Mesodermal cell (in vitro differentiated cells): ENCODE results near the gene CACNA2D2.

Source experiments
- H3K27ac ChIP-seq: 2 replicates; pipeline ENCODE4 v1.7.0; 2013; ENCODE audit warnings: mild to moderate bottlenecking, low read depth, low read length, moderate library complexity; ENCODE audit not compliant: severe bottlenecking
- H3K36me3 ChIP-seq: 2 replicates; pipeline ENCODE4 v1.7.1; 2013; ENCODE audit warnings: mild to moderate bottlenecking, low read length, moderate library complexity; ENCODE audit not compliant: control insufficient read depth, insufficient read depth
- H3K4me1 ChIP-seq: one replicate; pipeline ENCODE4 v1.7.1; 2013; ENCODE audit warnings: mild to moderate bottlenecking, low read length; ENCODE audit not compliant: insufficient read depth, control insufficient read depth, poor library complexity, severe bottlenecking
- H3K4me3 ChIP-seq: 2 replicates; pipeline ENCODE4 v1.7.0; 2013; ENCODE audit warnings: low read length, control low read depth, mild to moderate bottlenecking; ENCODE audit not compliant: insufficient read depth, poor library complexity, severe bottlenecking; ENCODE audit errors: extremely low read depth
- H3K9me3 ChIP-seq: 2 replicates; pipeline ENCODE4 v1.7.1; 2013; ENCODE audit warnings: mild to moderate bottlenecking, low read length, moderate library complexity; ENCODE audit not compliant: control insufficient read depth
- WGBS, 2 experiments: methylation state at CpG; one replicate each; pipeline ENCODE4 v1.1.5; 2013; ENCODE audit warnings: missing lambda C conversion rate in 2 of 2; ENCODE audit not compliant: insufficient coverage in 2 of 2; 5-methylcytosine and 5-hydroxymethylcytosine counted together

The CACNA2D2 gene

GRCh38 chr3:50353245-50354004 is 150.0 kb downstream of the CACNA2D2 start:
- Histone ChIP-seq H3K36me3 (peaks cover 57% of the 10 kb centered on the region), H3K4me3 (no peak overlapping the region), H3K4me1 (peaks cover 21% of the 10 kb centered on the region), H3K27ac (no peak overlapping the region), H3K9me3 (no peaks in the 10 kb centered on the region)
- 90 to 92% methylated on average over 11 to 12 of the region's 12 CpGs for WGBS, 2 experiments

DNA sequence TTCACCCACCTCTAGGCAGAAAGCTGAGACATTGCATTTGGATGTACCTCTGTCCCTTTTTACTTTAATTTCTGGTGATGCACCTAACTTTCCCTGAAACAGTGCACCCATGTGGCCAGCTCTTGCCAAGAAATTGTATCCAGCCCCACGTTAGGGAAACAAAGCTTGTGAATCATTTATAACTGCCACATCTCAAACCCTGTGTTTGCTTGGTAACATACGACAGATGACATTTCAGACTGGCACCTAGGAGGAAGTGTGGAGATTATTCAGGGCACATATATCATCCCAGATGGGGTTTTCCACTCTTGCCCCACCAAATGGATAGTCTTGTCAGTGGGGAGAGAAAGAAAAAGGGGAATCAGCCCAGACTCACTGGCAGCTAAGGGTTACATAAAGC is 150.7 kb downstream of the CACNA2D2 start:
- H3K36me3 ChIP-seq: peaks cover 58% of the 10 kb centered on the region
- no peaks in the 10 kb centered on the region for H3K9me3 ChIP-seq
- H3K4me3 ChIP-seq: no peak overlapping the region
- H3K27ac ChIP-seq: no peak overlapping the region
- peaks cover 14% of the 10 kb centered on the region for H3K4me1 ChIP-seq
- 43 to 88% methylated on average over 1 of the region's 2 CpGs for WGBS, 2 experiments

DNA sequence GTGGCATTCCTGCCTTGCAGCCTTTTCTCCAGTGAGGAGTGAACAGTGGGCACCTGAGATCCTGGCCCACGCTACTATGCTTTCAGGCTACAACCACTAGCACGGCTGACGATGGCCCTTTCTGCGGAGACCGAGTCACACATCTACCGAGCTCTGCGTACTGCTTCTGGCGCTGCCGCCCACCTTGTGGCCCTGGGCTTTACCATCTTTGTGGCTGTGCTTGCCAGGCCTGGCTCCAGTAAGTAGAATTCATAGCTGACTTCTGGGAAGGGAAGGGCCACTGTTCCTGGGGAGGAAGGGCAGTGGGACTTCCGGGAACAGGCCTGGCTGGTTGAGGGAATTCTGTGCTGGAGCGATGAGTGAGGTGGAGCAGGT is 152.1 kb downstream of the CACNA2D2 start:
- WGBS, 2 experiments: 78 to 83% methylated on average over 9 to 11 of the region's 11 CpGs
- Histone ChIP-seq H3K9me3 (no peaks in the 10 kb centered on the region), H3K4me1 (no peaks in the 10 kb centered on the region), H3K4me3 (peak overlapping the region; percentile 71), H3K27ac (no peak overlapping the region), H3K36me3 (peaks cover 46% of the 10 kb centered on the region)

DNA sequence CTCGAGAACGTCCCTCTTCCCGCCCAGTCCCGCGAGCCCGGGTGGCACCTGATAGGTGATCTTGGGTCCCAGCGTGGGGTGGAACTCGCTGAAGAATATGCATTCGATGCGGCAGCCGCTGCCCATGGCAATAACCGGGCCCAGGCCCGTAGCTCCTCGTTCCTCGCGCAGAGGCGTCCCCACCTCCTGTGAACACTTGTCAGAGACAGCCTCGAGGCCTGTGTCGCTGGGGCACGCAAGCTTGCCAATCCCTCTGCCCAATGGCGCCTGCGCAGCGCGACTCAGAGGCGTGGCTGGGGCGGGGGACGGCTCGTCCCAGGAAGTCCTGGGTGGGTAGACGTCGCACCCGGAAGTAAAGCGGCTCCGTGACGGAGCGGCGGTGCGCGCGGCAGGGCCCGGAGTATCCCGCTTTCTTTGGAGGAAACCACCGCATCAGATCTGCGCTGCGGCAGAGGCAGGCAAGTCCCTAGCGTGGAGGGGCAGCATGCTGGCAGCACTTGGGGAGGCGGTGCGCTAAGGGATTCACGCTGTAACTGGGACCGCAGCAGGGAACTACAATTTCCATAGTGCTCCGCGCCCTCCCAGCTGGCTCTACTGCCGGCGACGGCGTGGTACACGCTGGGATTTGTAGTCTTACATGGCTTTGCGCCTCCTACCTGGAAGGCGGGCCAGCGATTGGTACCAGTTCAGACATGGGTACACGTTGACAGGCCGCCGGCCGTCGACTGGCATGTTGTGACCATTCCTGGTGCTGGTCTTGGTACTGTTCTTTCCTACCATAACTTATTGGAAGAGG is 152.7 kb downstream of the CACNA2D2 start, which contains the start of the genes CYB561D2 and NPRL2:
Gene CYB561D2 (plus strand): TSS at position 336 of the 796 bp plus-strand sequence. CDS start 572 bp downstream, outside the sequence.
Gene NPRL2 (minus strand): TSS at position 249 of the 796 bp plus-strand sequence. CDS start 123 bp downstream, at position 126.
- 3% methylated on average over 64 of the region's 64 CpGs for WGBS, 2 experiments
- Histone ChIP-seq H3K9me3 (no peaks in the 10 kb centered on the region), H3K27ac (peak within 1 kb of the TSS; percentile 75)

GRCh38 chr3:50350213-50350526 is 153.3 kb downstream of the CACNA2D2 start:
- Histone ChIP-seq H3K9me3 (no peaks in the 10 kb centered on the region), H3K4me1 (peaks cover 3% of the 10 kb centered on the region), H3K36me3 (peaks cover 35% of the 10 kb centered on the region), H3K4me3 (peak overlapping the region; percentile 71), H3K27ac (no peak overlapping the region)
- WGBS, 2 experiments: 57 to 59% methylated on average over 7 of the region's 7 CpGs

More for the DNA sequence above, 152.7 kb downstream of the CACNA2D2 start, which contains the start of the genes CYB561D2 and NPRL2:
- Histone ChIP-seq H3K4me3 (peak within 1 kb of the TSS; percentile 71), H3K36me3 (peaks cover 41% of the 10 kb centered on the region), H3K4me1 (no peaks in the 10 kb centered on the region)

DNA sequence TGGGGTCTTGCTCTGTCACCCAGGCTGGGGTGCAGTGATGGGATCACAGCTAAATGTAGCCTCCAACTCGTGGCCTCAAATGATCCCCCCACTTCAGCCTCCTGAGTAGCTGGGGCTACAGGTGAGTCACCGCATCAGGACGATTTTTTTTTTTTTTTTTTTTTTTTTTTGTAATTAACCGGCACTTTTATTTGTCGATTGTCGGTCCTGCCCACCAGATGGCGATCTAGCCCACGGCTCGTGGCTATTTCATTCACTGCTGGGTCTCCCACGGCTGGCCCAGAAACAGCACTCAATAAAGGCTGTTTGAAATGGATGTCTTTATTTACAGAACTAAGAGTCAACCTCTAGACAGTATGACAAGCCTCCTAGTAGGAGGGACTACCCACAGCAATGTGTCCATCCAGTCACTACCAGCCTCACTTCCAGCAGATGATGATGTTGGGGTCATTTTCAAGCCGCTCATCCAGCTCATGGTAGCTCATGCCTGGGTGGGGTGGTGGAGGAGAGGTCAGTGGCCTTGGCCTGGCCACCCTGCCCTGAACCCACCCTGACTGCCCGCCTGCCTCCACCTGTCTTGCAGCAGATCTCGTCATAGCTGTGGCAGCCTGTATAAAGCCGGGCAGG is 156.1 kb downstream of the CACNA2D2 start:
- peaks cover 13% of the 10 kb centered on the region for H3K36me3 ChIP-seq
- WGBS, 2 experiments: 68 to 88% methylated on average over 4 to 5 of the region's 14 CpGs
- H3K4me3 ChIP-seq: no peak overlapping the region
- H3K27ac ChIP-seq: no peak overlapping the region
- H3K9me3 ChIP-seq: no peaks in the 10 kb centered on the region
- H3K4me1 ChIP-seq: peaks cover 6% of the 10 kb centered on the region

DNA sequence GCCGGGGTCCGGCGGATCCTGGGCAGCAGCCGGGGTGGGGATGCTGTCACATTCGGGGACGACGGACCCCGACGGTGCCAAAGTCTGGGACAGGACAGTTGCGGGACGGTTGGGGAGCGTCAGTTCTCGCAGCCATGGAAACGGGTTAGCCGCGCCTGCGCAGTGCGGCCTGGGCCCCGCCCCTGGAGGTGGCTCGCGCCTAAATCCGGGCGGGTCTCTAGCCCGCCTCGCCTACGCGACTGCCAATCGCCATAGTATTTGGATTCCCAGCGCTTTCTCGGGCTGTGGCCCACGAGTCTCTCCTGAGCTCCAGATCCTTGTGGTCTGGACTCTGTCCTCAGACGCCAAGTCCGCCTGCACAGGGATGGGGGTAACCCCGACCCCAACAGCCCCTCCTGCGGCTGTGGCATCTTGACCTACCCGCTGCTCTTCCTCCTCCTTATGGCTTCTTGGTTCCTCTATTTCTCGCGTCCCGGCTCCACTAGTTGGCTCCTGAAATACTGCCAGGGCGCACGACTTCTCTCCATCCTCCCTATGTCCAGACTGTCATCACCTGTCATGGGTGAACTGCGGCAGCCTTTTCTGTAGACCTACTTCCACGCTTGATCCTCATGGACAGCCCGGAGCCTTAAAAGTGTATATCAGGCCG is 157.7 kb downstream of the CACNA2D2 start, which contains the start of gene ZMYND10:
Gene ZMYND10 (minus strand): TSS at position 147 of the 649 bp plus-strand sequence. CDS start 153 bp downstream, outside the sequence.
- 13 to 14% methylated on average over 44 to 45 of the region's 45 CpGs for WGBS, 2 experiments
- Histone ChIP-seq H3K4me3 (peak within 1 kb of the TSS; percentile 31), H3K27ac (no peak within 1 kb of the TSS), H3K4me1 (peaks cover 6% of the 10 kb centered on the region), H3K9me3 (no peaks in the 10 kb centered on the region), H3K36me3 (peaks cover 13% of the 10 kb centered on the region)

DNA sequence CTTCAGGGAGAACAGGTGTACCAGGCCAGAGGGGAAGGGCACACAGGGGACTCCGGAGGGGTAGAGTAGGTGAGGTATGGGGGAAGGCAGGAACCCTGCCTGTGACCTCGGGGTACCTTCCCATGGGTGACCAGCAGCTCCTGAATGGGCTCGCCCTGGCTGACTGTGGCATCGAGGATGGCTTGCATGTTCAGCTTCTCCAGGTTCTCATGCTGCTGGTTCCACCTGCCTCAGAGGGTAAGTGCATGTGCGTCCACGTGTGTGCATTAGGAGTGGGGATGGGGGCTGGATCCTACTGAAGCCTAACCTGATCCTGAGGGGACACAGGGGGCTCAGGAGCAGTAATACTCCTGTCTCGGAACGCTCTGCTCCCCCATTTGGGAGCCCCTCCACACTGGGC is 158.4 kb downstream of the CACNA2D2 start:
- no peak overlapping the region for H3K27ac ChIP-seq
- 57 to 76% methylated on average over 8 of the region's 8 CpGs for WGBS, 2 experiments
- peak overlapping the region; percentile 31 for H3K4me3 ChIP-seq
- no peaks in the 10 kb centered on the region for H3K9me3 ChIP-seq
- peaks cover 13% of the 10 kb centered on the region for H3K36me3 ChIP-seq
- H3K4me1 ChIP-seq: peaks cover 6% of the 10 kb centered on the region

DNA sequence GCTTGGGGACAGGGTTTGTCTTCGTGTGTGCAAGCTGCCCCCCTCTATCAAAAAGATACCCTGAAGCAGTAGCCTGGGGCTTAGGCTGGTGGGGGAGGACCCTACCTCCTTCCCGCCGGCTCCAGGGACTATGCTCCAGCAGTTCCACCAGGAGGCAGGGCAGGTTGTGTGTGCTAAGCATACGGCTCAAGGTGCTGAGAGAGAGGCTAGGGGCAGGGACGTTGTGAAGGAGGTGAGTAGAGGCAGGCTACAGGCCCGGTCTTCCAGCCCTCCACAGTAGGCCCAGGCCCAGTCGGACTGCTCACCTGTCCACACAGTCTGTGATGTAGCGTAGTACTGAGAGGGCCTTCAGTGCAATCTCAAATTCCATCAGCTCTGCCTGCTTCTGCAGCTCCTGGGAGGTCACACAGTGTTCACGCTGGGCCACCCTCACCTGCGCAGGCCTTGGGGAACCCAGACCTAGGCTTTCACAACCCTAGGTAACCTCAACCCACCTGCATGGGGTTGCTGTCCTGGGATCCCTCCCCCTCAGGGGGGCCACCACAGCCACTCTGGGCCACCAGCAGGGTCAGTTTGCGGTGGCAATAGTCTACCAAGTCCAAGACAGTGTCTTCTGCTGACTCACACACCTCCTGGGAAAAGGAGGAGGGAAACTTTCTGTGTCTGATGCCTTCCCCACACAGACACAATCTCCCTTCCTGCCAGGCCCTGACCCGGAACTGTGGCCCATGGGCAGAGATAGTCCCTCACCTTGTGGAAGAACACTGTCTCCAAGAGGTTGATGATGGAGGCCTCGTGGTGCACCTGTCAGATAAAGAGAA is 160.4 kb downstream of the CACNA2D2 start:
- Histone ChIP-seq H3K27ac (no peak overlapping the region), H3K4me1 (peaks cover 6% of the 10 kb centered on the region), H3K36me3 (peaks cover 3% of the 10 kb centered on the region), H3K4me3 (no peak overlapping the region), H3K9me3 (no peaks in the 10 kb centered on the region)
- WGBS, 2 experiments: 69 to 85% methylated on average over 8 to 10 of the region's 13 CpGs
